Parathyroid adenoma (tissue), 2 donors: ENCODE results near the gene SYTL2.
A peak's percentile ranks its signal among the peaks of the same experiment; 100 is the strongest.

Source experiments
- H2AFZ ChIP-seq: fragments of 300-600 bp; sonication (generic); one replicate; pipeline ENCODE4 v1.7.0; 2017; ENCODE audit warnings: antibody characterized with exemption, mild to moderate bottlenecking
- H3K27ac ChIP-seq: fragments of 300-600 bp; sonication (generic); one replicate; pipeline ENCODE4 v1.7.0; 2017
- H3K27me3 ChIP-seq: fragments of 300-600 bp; sonication (generic); one replicate; pipeline ENCODE4 v1.7.0; 2017; ENCODE audit warnings: low read length; ENCODE audit not compliant: control insufficient read depth, insufficient read depth
- H3K36me3 ChIP-seq: fragments of 300-600 bp; sonication (generic); one replicate; pipeline ENCODE4 v1.7.0; 2017; ENCODE audit warnings: low read length; ENCODE audit not compliant: control insufficient read depth, insufficient read depth
- H3K4me1 ChIP-seq: fragments of 300-600 bp; sonication (generic); one replicate; pipeline ENCODE4 v1.7.0; 2017; ENCODE audit warnings: control low read depth
- H3K4me2 ChIP-seq: fragments of 300-600 bp; sonication (generic); one replicate; pipeline ENCODE4 v1.7.0; 2017; ENCODE audit warnings: low read length
- H3K4me3 ChIP-seq: fragments of 300-600 bp; sonication (generic); one replicate; pipeline ENCODE4 v1.7.0; 2017; ENCODE audit warnings: low read depth, low read length
- H3K79me2 ChIP-seq: fragments of 300-600 bp; sonication (generic); one replicate; pipeline ENCODE4 v1.7.0; 2017; ENCODE audit warnings: control low read depth
- H3K9ac ChIP-seq: fragments of 300-600 bp; sonication (generic); one replicate; pipeline ENCODE4 v1.7.0; 2017; ENCODE audit warnings: mild to moderate bottlenecking
- H3K9me3 ChIP-seq: fragments of 300-600 bp; sonication (generic); one replicate; pipeline ENCODE4 v1.7.0; 2017; ENCODE audit warnings: low read length; ENCODE audit not compliant: control insufficient read depth
- TF ChIP-seq, protein P1 (sequence below): fragments of 300-600 bp; sonication (generic); IDR thresholded peaks from one replicate; pipeline ENCODE4 v1.7.0; 2017; ENCODE audit warnings: antibody characterized with exemption, mild to moderate bottlenecking
- donor health status: primary hyperparathyroidism.

The SYTL2 gene

DNA sequence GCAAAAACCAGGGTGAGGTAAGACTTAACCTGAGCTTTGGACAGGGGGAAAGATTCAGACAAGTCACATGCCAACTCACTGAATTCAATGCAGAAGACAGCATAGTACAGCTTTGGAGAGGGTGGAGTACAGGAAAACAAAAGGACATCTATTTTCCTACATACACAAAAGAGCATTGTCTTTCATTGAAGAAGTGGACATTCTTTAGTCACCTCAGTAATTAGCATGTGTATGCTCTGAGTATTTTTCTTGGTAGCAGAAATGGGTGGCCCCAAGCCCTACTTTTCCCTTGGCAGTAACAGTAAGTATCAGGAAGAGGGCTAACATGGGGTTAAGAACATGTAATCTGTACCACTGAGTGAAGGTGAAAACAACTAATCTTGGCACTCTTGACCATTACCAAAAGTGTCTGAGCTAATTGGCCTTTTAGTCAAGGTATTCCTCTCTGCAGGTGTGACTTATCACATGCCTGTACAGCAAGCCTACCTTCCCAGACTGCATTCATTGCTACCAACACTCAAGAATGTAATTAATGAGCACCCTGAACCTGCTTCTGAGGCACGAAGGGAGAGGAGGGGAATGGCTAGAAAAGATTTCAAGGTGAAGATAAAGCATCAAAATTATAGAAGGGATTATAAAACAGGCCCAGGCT lies 33.9 kb downstream of the SYTL2 start:
- H3K79me2 ChIP-seq = no peaks in the 10 kb centered on the region
- TF ChIP-seq, protein P1, sequence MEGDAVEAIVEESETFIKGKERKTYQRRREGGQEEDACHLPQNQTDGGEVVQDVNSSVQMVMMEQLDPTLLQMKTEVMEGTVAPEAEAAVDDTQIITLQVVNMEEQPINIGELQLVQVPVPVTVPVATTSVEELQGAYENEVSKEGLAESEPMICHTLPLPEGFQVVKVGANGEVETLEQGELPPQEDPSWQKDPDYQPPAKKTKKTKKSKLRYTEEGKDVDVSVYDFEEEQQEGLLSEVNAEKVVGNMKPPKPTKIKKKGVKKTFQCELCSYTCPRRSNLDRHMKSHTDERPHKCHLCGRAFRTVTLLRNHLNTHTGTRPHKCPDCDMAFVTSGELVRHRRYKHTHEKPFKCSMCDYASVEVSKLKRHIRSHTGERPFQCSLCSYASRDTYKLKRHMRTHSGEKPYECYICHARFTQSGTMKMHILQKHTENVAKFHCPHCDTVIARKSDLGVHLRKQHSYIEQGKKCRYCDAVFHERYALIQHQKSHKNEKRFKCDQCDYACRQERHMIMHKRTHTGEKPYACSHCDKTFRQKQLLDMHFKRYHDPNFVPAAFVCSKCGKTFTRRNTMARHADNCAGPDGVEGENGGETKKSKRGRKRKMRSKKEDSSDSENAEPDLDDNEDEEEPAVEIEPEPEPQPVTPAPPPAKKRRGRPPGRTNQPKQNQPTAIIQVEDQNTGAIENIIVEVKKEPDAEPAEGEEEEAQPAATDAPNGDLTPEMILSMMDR = no peak
- H3K27me3 ChIP-seq = no peaks in the 10 kb centered on the region
- H3K27ac ChIP-seq = no peak overlapping the region
- H3K9me3 ChIP-seq = no peaks in the 10 kb centered on the region
- no peak overlapping the region for H2AFZ ChIP-seq
- no peaks in the 10 kb centered on the region for H3K36me3 ChIP-seq
- H3K9ac ChIP-seq = no peak overlapping the region
- no peaks in the 10 kb centered on the region for H3K4me1 ChIP-seq
- no peak overlapping the region for H3K4me3 ChIP-seq
- H3K4me2 ChIP-seq = no peak overlapping the region

DNA sequence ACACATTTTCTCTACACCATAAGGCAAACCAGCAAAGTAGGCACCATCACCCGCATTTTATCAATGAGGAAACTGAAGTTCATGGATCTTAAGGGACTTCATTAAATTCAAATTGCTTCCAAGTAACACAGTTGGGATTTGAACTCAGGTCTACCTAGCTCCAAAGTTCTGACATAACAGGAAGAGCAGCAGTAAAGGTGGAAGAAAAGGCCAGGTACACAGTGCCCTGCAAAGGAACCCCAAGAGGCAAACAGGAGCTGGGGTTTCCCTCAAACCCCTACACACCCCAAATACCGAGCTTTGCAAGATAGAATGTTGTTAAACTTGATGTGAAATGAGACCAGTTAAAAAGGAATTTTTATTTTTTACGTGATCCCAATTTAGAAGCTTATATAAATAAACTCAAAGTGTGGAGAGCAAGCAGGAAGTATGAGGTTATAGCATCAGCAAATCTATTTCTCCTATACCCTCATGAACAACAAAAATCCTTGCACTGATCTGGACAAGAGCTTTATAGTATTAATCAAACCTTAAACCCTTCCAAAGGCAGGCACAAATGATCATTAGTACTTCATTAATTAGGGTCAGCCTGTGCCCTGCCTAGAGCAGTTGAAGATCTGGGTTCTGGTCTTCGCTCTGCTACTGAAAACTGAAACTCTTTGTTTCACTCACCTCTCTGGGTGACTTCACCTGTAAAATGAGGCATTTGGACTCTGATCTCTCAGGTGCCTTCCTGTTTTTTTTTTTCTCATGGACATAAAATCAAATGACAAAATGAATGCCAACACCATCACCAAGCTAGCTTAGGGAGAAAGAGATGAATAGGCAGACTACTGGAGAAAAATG lies 36.5 kb downstream of the SYTL2 start:
- TF ChIP-seq, protein P1 = no peak
- H3K9ac ChIP-seq = no peak overlapping the region
- no peak overlapping the region for H3K27ac ChIP-seq
- H3K9me3 ChIP-seq = no peaks in the 10 kb centered on the region
- no peaks in the 10 kb centered on the region for H3K27me3 ChIP-seq
- no peaks in the 10 kb centered on the region for H3K4me1 ChIP-seq
- no peak overlapping the region for H2AFZ ChIP-seq
- no peak overlapping the region for H3K4me2 ChIP-seq
- no peak overlapping the region for H3K4me3 ChIP-seq
- H3K36me3 ChIP-seq = no peaks in the 10 kb centered on the region
- H3K79me2 ChIP-seq = no peaks in the 10 kb centered on the region

DNA sequence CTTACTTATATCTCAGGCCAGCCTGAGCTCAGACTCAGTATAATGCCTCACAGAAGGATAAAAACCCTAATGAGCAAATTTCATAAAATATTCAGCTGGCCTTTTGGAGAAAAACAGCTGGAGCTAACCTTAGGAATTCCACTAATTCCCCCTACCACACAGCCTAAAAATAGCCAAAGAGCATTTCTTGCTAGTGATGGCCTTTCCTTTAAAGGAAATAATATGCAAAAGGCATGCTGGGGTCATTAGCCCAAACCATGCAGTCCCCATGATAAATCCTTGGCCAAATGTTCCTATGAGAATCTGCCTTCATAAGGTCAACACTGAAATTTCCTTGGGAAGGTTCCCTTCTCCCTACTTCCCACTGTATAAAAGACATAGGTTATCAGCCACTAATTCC lies 38.2 kb downstream of the SYTL2 start:
- Histone ChIP-seq H3K4me3 (no peak overlapping the region), H3K4me2 (no peak overlapping the region), H2AFZ (no peak overlapping the region), H3K36me3 (no peaks in the 10 kb centered on the region), H3K9me3 (no peaks in the 10 kb centered on the region), H3K27ac (peak overlapping the region; percentile 39), H3K27me3 (no peaks in the 10 kb centered on the region), H3K4me1 (no peaks in the 10 kb centered on the region), H3K9ac (no peak overlapping the region), H3K79me2 (no peaks in the 10 kb centered on the region)
- TF ChIP-seq, protein P1 = no peak

DNA sequence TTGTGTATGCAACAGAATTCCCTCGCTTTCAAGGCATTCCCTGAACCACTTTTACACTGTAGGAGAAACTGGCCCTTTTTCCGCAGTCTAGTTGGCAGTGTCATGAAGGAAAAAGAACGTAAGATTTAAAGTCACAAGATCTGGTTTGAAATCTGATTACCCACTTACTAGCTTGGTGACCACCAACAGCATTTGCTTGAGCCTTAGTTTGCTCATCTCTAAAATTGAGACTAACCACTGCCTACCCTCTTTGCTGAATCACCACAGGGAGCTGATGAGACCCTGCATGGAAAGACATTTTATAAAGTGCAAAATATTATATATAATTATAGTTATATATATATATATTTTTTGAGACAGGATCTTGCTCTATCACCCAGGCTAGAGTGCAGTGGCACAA lies 39.4 kb downstream of the SYTL2 start:
- H3K9me3 ChIP-seq = no peaks in the 10 kb centered on the region
- no peak overlapping the region for H3K27ac ChIP-seq
- no peaks in the 10 kb centered on the region for H3K36me3 ChIP-seq
- no peak overlapping the region for H3K9ac ChIP-seq
- TF ChIP-seq, protein P1 = no peak
- no peaks in the 10 kb centered on the region for H3K79me2 ChIP-seq
- no peak overlapping the region for H3K4me2 ChIP-seq
- no peak overlapping the region for H3K4me3 ChIP-seq
- no peak overlapping the region for H2AFZ ChIP-seq
- no peaks in the 10 kb centered on the region for H3K27me3 ChIP-seq
- no peaks in the 10 kb centered on the region for H3K4me1 ChIP-seq
